GM12891 (cell line): Measurements from ENCODE around the gene F8.

Source experiments
- POLR2A ChIP-seq: IDR thresholded peaks from 2 replicates; pipeline ENCODE4 v1.6.1; 2011; ENCODE audit warnings: low read depth, low read length, control low read depth
- POLR2AphosphoS5 ChIP-seq: IDR thresholded peaks from 2 replicates; pipeline ENCODE4 v1.6.1; 2011; ENCODE audit warnings: low read depth, low read length, control low read depth

- TF ChIP-seq POLR2A, result no peak
- no peak for TF ChIP-seq POLR2AphosphoS5
Observed at GRCh38 chrX:155022585-155022984, at the start of gene F8.
